Brain microvascular endothelial cell (primary cell): ENCODE results near the gene PARP9.

ENCODE experiments used
- DNase-seq: peaks from one replicate; pipeline ENCODE4 v3.0.0-alpha.2; 2020
- H3K27ac ChIP-seq: fragments of 250-450 bp; sonication (Bioruptor Pico); 2 replicates; pipeline ENCODE4 v1.5.1; 2020; ENCODE audit warnings: mild to moderate bottlenecking, moderate library complexity
- H3K27me3 ChIP-seq: fragments of 250-450 bp; sonication (Bioruptor Pico); replicated peaks from 2 replicates; pipeline ENCODE4 v1.5.1; 2020; ENCODE audit warnings: mild to moderate bottlenecking
- H3K36me3 ChIP-seq: fragments of 250-450 bp; sonication (Bioruptor Pico); replicated peaks from 2 replicates; pipeline ENCODE4 v1.5.1; 2020; ENCODE audit warnings: mild to moderate bottlenecking
- H3K4me3 ChIP-seq: 2 replicates; pipeline ENCODE4 v1.5.1; 2011; ENCODE audit warnings: low read depth, mild to moderate bottlenecking, control low read depth, low read length, moderate library complexity
- in situ Hi-C: cut with HindIII; loops from 2 replicates; pipeline ENCODE4 v1.10.0; 2017; ENCODE audit warnings: low sequenced_read_pairs, low pct_ligation_motif_present
- TF ChIP-seq, protein P1 (sequence below): IDR thresholded peaks from 2 replicates; pipeline ENCODE4 v1.5.1; 2011; ENCODE audit warnings: low read depth, mild to moderate bottlenecking, moderate library complexity, low read length, control low read depth, inconsistent platforms; ENCODE audit errors: missing control alignments

PARP9 gene

DNA sequence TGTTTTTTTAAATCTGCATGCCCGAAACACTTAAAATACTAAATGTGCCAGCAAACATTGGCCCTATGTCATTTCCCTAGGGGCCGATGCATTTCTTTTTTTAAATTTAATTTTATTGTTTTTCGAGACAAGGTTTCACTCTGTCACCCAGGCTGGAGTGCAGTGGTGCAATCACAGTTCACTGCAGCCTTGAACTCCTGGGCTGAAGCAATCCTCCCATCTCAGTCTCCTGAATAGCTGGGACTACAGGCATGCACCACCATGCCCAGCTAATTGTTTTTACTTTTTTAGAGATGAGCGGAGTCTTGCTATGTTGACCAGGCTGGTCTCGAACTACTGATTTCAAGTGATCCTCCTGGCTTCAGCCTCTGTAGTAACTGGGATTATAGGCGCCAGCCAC lies 5.5 kb downstream of the PARP9 start:
- no peak overlapping the region for H3K27ac ChIP-seq
- in situ Hi-C loops: no loop called here

DNA sequence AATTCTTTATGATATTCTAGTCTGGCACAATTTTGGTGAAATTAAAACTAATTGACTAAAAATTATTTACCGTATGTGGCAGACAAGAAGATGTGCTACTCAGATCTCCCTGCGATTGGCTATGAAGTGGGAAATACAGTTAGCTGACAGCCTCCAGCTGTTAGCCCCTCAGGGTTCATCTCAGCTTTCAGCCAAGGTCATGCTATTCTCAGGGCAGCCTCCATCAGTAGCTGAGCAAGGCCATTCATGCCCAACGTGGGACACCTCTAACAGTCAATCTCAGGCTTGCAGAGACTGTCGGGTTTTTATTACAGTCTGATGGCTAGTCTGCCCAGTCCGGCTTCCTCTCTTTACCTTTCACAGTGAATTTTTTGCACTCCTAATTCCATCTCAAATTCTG lies 6.7 kb downstream of the PARP9 start:
- Histone ChIP-seq H3K4me3 (no peak overlapping the region), H3K36me3 (no peaks in the 10 kb centered on the region), H3K27ac (no peak overlapping the region), H3K27me3 (no peaks in the 10 kb centered on the region)
- TF ChIP-seq, protein P1, sequence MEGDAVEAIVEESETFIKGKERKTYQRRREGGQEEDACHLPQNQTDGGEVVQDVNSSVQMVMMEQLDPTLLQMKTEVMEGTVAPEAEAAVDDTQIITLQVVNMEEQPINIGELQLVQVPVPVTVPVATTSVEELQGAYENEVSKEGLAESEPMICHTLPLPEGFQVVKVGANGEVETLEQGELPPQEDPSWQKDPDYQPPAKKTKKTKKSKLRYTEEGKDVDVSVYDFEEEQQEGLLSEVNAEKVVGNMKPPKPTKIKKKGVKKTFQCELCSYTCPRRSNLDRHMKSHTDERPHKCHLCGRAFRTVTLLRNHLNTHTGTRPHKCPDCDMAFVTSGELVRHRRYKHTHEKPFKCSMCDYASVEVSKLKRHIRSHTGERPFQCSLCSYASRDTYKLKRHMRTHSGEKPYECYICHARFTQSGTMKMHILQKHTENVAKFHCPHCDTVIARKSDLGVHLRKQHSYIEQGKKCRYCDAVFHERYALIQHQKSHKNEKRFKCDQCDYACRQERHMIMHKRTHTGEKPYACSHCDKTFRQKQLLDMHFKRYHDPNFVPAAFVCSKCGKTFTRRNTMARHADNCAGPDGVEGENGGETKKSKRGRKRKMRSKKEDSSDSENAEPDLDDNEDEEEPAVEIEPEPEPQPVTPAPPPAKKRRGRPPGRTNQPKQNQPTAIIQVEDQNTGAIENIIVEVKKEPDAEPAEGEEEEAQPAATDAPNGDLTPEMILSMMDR: no peak
- in situ Hi-C loops: no loop called here
- no peak for DNase-seq

More for the DNA sequence above, 5.5 kb downstream of the PARP9 start:
- Histone ChIP-seq H3K27me3 (no peaks in the 10 kb centered on the region), H3K4me3 (no peak overlapping the region), H3K36me3 (no peaks in the 10 kb centered on the region)
- DNase-seq: no peak
- TF ChIP-seq, protein P1: no peak

DNA sequence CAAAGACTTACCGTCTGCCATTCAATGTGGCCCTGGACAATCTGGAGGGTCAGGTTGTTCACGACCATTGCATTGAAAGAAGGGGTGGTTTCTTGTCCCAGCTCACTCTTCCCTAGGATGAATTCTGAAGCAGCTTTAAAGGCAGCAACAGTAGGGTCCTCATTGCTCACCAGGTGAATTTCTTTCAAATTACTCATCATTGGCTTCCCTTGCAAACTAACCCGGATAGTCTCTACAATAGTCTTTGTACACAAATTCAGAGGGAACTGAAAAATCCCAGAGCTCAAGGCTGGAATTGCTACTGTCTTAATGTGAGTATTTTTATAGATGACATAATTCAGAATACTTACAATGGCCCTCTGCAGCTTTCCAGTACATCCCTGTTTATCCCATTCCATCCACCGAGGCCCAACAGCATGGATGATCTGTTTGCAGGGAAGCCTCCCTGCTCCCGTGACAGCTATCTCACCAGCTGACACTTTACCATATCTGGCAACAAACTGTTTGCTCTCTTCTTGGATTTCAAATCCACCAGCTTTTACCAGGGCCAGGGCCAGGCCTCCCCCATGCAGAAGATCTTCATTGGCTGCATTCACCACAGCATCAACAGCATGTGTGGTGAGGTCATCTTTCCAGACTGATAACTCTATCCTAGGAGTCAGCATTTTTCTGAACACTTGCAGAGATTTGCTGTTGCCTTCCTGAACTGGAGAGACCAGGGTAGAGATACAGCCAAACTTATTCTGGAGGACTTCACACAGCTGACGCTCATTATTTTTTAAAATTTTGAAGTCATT lies 8.6 kb downstream of the PARP9 start:
- Histone ChIP-seq H3K27me3 (no peaks in the 10 kb centered on the region), H3K4me3 (no peak overlapping the region), H3K36me3 (peaks cover 5% of the 10 kb centered on the region), H3K27ac (no peak overlapping the region)
- peak; percentile 40 for DNase-seq
- TF ChIP-seq, protein P1: no peak
- in situ Hi-C loops: no loop called here

DNA sequence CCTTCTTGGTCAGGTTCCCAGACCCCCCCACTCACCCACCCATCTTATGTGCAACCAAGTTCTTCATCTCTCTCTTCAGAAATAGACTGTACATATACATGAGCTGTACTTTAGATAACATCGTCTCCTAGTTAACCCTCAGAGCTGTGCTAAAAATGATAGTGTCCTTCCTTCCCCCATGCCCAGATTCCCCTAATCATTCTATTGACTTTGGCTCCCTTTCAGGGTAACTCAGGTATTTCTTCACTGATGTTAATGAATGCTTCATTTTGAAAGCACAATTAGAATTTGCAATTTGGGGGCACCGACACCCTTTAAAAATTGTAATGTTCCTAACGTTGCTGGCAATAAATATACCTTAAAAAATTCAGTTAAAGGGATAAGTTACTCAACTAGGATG lies 10.9 kb downstream of the PARP9 start:
- no peak overlapping the region for H3K27ac ChIP-seq
- H3K4me3 ChIP-seq: no peak overlapping the region
- H3K27me3 ChIP-seq: no peaks in the 10 kb centered on the region
- no peak for DNase-seq
- H3K36me3 ChIP-seq: peaks cover 7% of the 10 kb centered on the region
- in situ Hi-C loops: no loop called here
- TF ChIP-seq, protein P1: no peak

DNA sequence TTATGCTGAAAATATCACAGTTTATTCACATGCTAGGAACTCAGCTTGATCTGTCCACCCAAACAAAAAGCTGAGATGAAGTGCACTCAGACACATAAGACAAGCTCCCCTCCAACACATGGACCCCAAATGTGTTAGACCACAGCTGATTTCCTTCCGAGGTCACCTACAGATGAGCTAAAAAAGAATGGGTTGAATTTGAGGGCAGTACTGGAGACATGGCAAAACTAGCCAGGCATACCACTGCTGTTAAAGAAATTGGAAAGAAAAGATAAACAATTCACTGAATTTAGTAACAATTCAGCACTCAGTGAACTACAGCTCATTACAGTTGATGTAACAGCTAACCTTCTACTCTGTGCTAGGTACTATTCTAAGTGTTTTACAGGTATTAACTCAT lies 15.5 kb downstream of the PARP9 start:
- no peak for DNase-seq
- Histone ChIP-seq H3K4me3 (no peak overlapping the region), H3K36me3 (peaks cover 10% of the 10 kb centered on the region), H3K27ac (no peak overlapping the region), H3K27me3 (no peaks in the 10 kb centered on the region)
- TF ChIP-seq, protein P1: no peak
- in situ Hi-C loops: no loop called here

DNA sequence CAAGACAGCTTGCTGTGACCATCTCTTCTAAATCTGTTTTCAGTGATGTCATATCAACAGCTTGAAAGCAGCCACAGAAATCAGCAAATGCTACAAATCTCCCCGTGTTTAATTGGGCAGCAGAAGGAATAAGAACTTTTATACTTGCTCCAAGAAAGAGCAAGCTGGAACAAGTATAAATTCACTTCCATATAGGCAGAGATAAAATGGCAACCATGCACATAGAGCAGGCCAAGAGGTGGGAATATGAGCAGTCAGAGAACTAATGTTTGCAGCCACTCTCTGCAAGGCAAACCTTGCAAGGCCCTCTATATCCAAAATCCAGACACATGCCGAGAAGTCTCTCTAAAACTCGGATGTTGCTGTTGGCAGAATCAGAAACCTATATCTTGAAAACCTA lies 16.0 kb downstream of the PARP9 start:
- Histone ChIP-seq H3K27ac (no peak overlapping the region), H3K36me3 (peaks cover 10% of the 10 kb centered on the region), H3K27me3 (no peaks in the 10 kb centered on the region), H3K4me3 (no peak overlapping the region)
- in situ Hi-C loops: no loop called here
- TF ChIP-seq, protein P1: no peak
- DNase-seq: no peak
